Activated T-cell treated with anti-CD3 and anti-CD28 coated beads for 1 hour (primary cell): ENCODE data around the gene LEKR1.
"Not testable (repeated sequence)": the region's sequence is repeated elsewhere in the genome, so short reads cannot be mapped to it uniquely, and the experiment has no call there.

ENCODE experiments used
- DNase-seq: peaks from one replicate; pipeline ENCODE4 v3.0.0-alpha.2; 2020; ENCODE audit warnings: low read depth

The LEKR1 gene

DNA sequence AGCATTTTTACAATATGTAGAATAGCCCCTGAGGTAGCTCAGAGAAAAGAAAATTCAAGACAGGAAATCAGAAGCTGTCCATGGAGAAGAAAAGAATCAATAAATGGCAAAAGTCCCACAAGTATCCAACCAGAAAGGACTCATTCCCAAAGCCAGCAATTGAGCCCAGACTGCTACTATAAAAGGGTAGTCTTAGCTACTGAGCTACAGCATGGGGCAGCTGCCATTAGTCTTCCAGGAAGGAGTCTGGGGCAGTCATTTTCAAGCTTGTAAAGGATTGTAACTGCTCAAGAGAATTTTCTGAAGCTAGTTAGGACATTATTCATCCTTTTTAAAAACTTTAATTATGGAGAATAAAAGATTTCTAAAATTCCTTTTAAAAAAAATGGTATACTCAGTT lies 10.5 kb downstream of the LEKR1 start:
- no peak for DNase-seq

DNA sequence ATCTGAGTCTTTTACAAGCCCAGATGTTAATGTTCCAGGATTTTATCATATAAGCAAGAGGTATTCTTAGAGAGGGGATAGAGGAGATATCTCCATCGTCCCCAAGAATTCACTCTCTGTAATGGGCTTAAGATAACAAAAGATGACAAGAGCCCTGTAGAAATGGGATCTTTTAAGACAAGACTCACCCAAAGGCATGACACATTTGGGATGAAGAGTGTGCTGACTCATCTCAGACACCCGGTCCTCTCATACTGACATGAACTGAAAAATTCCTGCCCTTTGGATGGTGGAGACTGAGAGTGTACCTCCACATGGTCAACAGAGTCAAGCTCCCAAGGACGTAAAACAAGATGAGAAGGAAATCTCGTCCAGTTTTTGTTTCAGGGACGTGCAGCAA lies 11.0 kb downstream of the LEKR1 start:
- DNase-seq = no peak

DNA sequence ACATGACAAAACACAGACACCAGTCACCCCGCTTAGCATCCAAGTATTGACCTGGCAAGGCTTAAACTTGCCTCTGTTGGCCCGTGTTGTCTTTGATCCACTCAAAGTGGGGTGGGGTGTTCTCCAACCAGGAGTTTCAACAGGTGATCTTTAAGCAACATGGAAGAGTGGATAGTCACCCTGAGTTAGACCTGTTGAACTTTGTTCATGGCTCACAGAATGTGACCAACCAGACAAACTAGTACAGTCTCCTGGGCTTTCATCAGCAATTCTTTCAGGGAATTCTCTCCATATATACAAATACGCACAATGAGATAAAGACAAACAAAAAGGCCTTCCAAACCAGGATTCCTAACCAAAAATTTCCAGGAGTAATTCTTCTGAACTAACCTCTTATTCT lies 11.9 kb downstream of the LEKR1 start:
- no peak for DNase-seq

GRCh38 chr3:156840826-156841689 lies 14.9 kb downstream of the LEKR1 start:
- DNase-seq = no peak

GRCh38 chr3:156843071-156843808 lies 17.1 kb downstream of the LEKR1 start:
- DNase-seq = no peak

- DNase-seq = no peak
Observed at GRCh38 chr3:156847752-156848448, 21.7 kb downstream of the LEKR1 start.

- no peak for DNase-seq
Observed at GRCh38 chr3:156859578-156859977, 33.4 kb downstream of the LEKR1 start.

DNA sequence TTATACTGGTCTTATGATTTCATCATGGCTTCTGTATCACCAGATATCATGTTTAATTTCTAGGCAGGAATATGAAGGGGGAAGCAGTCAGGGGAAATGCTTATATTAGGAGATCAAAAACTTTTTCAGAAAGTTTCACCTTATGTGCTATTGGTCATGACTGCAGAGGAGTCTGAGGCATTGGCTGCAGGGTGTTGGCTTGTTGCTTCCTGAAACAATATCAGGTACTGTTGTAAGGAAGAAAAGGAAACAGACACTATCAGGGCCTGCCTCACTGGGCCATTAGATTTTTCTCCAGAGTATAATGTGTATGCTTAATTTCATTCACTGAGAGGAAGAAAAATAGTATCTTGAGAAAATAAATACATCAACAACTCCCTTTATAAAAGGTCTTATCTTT lies 34.7 kb downstream of the LEKR1 start:
- no peak for DNase-seq

- no peak for DNase-seq
Observed at GRCh38 chr3:156862338-156862737, 36.2 kb downstream of the LEKR1 start.

- DNase-seq = no peak
Observed at GRCh38 chr3:156865732-156866131, 39.6 kb downstream of the LEKR1 start.

- no peak for DNase-seq
Observed at GRCh38 chr3:156867174-156867573, 41.0 kb downstream of the LEKR1 start.

GRCh38 chr3:156867920-156868319 lies 41.8 kb downstream of the LEKR1 start:
- DNase-seq = no peak

DNA sequence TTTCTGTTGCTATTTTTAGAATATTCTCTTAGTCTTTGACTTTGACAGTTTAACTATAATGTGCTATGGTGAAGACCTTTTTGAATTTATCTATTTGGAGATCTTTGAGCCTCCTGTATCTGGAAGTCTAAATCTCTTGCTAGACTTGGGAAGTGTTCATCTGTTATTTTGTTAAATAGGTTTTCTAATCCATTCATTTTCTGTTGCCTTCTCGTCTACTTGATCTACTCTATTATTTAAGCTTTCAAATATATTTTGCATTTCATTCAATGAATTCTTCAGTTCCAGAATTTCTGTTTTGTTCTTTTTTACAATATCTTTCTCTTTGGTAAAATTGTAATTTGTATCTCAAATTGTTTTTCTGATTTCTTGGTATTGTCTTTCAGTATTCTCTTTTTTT lies 47.8 kb downstream of the LEKR1 start:
- DNase-seq = no peak

- not testable (repeated sequence) for DNase-seq
Observed at GRCh38 chr3:156879491-156879890, 53.3 kb downstream of the LEKR1 start.

DNA sequence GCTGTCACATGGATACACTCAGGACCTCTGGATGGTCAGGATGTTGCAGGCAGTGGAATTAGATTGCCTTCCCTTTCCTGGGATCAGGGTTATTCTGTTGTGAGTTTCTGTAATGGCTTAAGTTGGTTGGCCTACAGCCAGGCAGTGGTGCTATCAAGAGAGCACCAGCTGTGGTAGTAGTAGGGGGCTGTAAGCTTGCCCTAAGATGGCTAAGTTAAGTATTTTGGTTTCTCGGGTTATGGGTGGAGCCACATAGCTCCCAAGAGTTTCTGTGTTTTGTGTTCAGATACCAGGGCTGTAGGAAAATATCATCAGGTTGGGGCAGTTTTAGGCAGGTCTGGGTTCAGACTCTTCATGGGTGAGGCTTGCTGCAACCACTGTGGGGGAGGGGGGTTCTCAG lies 59.6 kb downstream of the LEKR1 start:
- no peak for DNase-seq

GRCh38 chr3:156888176-156888575 lies 62.0 kb downstream of the LEKR1 start:
- no peak for DNase-seq

DNA sequence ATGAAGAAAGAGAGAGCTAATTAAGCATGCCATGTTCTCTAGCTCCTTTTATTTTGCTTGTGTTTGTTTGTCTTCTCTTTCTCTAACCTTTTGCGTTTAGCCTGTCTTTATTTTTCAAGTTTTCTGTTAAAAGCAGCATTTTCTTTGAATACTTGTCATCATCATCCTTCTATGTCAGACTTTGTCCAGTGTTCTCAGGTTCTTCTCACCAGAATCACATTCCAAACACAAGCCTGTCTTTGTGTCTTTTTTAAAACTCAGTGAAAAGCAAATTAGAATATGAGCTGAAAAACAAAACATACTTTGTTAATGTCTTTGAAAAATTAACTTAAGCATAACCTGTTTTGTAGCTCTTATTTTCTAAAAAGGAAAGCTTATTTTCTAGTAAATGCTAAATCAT lies 62.4 kb downstream of the LEKR1 start:
- DNase-seq = no peak

DNA sequence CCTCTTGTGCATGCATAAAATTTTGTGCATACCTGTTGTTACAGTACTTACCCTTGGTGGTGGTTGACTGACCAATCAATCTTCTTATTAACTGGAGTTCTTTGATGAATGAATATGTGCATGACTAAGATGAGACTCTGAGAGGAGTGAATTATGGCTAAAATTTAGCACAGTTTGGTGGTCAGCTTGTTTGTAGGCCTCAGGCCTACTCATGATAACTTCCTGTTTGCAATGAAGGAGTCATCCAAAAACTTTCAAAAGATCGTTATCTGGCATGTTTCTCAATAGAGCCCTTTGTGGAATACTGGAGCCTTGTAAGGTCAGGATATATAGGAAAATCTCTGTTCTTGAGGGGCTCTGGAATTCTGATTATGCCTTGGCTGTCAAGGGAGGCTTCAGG lies 66.5 kb downstream of the LEKR1 start:
- no peak for DNase-seq

DNA sequence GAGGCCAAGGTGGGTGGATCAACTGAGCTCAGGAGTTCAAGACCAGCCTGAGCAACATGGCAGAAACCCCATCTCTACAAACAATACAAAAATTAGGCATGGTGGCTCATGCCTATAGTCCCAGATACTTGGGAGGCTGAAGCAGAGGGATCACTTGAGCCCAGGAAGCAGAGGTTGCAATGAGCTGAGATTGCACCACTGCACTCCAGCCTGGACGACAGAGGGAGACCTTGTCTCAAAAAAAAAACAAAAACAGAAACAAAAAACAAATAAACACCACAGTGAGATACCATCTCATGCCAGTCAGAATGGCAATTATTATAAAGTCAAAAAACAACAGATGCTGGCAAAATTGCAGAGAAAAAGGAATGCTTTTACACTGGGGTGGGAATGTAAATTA lies 69.2 kb downstream of the LEKR1 start:
- not testable (repeated sequence) for DNase-seq

DNA sequence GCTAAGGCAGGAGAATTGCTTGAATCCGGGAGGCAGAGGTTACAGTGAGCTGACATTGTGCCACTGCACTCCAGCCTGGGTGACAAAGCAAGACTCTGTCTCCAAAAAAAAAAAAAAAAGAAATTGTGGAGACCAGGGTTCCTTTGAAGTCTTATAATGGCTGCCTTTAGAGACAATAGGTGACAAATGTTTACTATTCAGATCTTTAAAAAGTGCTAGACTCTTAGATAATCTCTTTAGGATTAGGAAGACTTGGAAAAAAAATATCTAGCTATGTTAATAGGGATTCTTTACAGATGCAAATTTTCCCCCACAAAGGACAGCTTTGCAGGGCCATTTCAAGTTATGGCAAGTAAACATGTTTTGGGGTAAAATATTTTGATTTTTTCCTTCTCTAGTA lies 71.7 kb downstream of the LEKR1 start:
- DNase-seq = not testable (repeated sequence)

DNA sequence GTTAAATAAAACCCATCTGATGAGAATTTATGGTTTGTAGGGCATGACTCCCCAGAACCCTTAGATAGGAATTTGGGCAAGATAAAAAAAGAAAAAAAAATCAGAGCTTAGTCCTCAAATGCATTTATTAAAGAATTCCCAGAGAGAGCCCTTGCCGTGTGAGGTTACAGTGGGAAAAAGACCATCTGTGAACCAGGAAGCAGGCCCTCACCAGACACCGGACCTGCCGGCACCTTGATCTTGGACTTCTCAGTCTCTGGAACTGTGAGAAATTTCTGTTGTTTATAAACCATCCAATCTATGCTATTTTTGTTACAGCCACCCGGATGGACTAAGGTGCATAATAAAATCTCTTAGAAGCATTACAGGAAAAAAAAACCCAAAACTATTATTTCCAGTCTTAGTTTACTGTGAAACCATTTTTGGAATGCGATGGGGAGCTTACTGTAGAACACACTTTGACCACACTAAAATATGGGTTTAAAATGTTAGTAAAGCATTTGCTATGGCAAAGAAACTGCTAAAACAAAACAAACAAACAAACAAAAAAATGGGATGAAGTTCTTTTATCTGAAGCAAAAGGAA lies 72.2 kb downstream of the LEKR1 start:
- no peak for DNase-seq

DNA sequence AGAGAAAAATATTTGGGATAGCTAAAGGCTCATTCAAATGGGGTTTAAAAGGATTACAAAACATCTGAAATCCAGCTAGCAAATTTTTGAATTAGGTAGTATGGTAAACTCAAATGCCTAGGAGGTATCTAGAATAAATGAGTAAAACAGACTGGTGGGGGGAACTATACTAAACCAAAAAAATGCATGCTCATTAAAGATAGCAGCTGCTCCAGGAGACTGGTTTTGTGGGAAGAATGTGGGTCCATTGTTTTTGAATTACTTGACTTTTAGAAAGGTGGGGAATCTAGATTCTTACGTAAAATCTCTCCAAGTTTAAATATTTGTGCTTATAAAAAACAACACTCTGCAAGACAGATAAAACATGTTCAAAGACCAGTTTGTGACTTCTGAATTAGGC lies 73.8 kb downstream of the LEKR1 start:
- DNase-seq = no peak

DNA sequence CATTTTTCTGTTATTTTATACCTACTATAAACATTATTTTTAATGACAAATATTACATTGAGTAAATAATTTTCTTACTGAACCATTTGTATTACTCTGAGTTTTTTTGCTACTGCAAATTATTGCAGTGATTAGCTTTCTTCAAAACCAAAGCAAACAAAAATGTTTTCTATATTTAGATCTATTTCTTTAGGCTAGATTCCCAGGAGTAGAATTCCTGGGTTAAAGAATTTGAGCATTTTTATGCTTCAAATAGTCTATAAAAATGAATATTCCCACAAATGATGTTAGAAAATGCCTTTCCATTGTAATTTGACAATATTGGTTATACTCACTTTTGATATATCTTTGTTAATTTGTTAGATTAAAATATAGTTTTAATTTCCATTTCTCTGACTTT lies 76.8 kb downstream of the LEKR1 start:
- no peak for DNase-seq
